Mammary epithelial cell (primary cell): ENCODE measurements around the gene PDGFB.

Source experiments
- EZH2 ChIP-seq: IDR thresholded peaks from 2 replicates; pipeline ENCODE4 v1.6.1; 2012; ENCODE audit warnings: low read length, inconsistent platforms, borderline replicate concordance
- TF ChIP-seq, protein P1 (sequence below), 2 donors: IDR thresholded peaks in 1 of 2; conservative IDR thresholded peaks in 1 of 2; 2 replicates each; pipeline ENCODE4 v1.5.1; 2011 to 2012; ENCODE audit warnings: inconsistent platforms in 2 of 2, low read length in 2 of 2, mild to moderate bottlenecking in 2 of 2, control low read depth in 1 of 2, low read depth in 1 of 2; ENCODE audit not compliant: insufficient read depth in 1 of 2; ENCODE audit errors: extremely low read depth in 1 of 2

DNA sequence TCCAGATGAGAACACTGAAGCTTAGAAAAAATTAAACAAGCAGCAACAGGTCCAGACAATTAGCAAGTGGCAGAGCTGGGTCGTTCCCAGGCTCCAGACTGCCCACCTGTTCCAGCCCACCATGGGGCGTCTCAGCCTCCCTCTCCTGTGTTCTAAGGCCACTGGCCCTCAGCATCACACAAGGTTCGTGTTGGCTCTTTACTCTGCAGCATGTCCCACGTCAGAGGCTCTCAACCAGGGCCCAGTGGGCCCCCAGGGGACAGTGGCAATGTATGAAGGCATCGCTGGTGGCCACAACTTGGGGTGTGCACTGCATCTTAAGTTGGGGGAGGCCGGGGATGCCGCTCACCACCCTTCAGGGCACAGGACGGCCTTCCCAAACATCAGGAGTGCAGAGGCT is 6.2 kb downstream of the PDGFB start:
- TF ChIP-seq, protein P1, sequence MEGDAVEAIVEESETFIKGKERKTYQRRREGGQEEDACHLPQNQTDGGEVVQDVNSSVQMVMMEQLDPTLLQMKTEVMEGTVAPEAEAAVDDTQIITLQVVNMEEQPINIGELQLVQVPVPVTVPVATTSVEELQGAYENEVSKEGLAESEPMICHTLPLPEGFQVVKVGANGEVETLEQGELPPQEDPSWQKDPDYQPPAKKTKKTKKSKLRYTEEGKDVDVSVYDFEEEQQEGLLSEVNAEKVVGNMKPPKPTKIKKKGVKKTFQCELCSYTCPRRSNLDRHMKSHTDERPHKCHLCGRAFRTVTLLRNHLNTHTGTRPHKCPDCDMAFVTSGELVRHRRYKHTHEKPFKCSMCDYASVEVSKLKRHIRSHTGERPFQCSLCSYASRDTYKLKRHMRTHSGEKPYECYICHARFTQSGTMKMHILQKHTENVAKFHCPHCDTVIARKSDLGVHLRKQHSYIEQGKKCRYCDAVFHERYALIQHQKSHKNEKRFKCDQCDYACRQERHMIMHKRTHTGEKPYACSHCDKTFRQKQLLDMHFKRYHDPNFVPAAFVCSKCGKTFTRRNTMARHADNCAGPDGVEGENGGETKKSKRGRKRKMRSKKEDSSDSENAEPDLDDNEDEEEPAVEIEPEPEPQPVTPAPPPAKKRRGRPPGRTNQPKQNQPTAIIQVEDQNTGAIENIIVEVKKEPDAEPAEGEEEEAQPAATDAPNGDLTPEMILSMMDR (conservative IDR thresholded peaks at IDR 0.05 in 1 of 2, IDR thresholded peaks at IDR 0.05 in 1 of 2; ENCODE audit: extremely low read depth in 1 of 2, insufficient read depth in 1 of 2, low read depth in 1 of 2, low read length in 2 of 2): no peak
- TF ChIP-seq EZH2: no peak
